LNCaP clone FGC (cell line): Measurements from ENCODE around the gene MUC21.
"Not testable (repeated sequence)": the region's sequence is repeated elsewhere in the genome, so short reads cannot be mapped to it uniquely, and the experiment has no call there.

Experiments
- DNase-seq: peaks from one replicate; pipeline ENCODE4 v3.0.0-alpha.2; 2011; ENCODE audit warnings: low read depth
- H3K4me3 ChIP-seq: 2 replicates; pipeline ENCODE4 v1.5.1; 2011; ENCODE audit warnings: mild to moderate bottlenecking, low read depth, low read length, control low read depth
- TF ChIP-seq, protein P1 (sequence below): IDR thresholded peaks from 2 replicates; pipeline ENCODE4 v1.5.1; 2012; ENCODE audit warnings: mild to moderate bottlenecking; ENCODE audit not compliant: control insufficient read depth, insufficient read depth; ENCODE audit errors: extremely low read depth

Gene MUC21

DNA sequence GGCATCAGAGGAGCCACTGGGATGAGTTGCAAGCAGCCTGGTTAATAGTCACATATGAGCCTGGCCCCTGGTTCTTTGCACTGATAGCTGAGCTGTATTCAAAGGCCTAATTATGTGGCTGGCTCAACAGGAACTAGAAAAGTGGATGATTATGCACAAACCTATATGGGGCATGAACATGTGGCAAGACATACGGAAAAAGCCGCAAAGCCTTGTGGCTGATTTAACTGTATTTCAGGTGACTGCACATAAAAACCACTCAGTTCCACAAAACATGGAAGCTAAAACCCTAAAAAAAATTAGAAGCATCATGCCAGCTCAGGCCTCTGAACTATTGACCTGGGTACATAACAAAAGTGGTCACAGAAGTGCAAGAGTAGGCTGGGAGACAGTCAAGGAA lies 13.8 kb downstream of the MUC21 start:
- TF ChIP-seq, protein P1, sequence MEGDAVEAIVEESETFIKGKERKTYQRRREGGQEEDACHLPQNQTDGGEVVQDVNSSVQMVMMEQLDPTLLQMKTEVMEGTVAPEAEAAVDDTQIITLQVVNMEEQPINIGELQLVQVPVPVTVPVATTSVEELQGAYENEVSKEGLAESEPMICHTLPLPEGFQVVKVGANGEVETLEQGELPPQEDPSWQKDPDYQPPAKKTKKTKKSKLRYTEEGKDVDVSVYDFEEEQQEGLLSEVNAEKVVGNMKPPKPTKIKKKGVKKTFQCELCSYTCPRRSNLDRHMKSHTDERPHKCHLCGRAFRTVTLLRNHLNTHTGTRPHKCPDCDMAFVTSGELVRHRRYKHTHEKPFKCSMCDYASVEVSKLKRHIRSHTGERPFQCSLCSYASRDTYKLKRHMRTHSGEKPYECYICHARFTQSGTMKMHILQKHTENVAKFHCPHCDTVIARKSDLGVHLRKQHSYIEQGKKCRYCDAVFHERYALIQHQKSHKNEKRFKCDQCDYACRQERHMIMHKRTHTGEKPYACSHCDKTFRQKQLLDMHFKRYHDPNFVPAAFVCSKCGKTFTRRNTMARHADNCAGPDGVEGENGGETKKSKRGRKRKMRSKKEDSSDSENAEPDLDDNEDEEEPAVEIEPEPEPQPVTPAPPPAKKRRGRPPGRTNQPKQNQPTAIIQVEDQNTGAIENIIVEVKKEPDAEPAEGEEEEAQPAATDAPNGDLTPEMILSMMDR, result no peak
- H3K4me3 ChIP-seq, result no peak overlapping the region
- DNase-seq, result no peak

DNA sequence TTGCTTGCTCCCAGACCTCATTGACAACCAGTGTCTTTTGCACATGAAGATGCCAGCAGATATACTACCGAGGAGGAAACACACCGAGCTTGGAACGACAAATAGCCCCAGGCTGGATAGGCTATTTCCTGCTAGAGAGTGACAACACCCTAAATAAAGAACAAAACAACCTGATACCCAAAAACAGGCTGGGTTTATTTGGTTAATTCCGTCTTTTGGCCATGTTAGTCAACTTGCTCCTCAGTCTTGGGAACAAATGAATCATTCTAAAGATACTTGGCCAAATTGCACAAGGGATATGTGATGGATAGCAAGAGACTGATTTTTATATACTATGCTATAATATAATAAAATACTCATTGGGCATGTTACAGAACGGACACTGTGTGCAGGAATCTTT lies 15.3 kb downstream of the MUC21 start:
- TF ChIP-seq, protein P1, result no peak
- peak; percentile 56 for DNase-seq
- H3K4me3 ChIP-seq, result no peak overlapping the region

DNA sequence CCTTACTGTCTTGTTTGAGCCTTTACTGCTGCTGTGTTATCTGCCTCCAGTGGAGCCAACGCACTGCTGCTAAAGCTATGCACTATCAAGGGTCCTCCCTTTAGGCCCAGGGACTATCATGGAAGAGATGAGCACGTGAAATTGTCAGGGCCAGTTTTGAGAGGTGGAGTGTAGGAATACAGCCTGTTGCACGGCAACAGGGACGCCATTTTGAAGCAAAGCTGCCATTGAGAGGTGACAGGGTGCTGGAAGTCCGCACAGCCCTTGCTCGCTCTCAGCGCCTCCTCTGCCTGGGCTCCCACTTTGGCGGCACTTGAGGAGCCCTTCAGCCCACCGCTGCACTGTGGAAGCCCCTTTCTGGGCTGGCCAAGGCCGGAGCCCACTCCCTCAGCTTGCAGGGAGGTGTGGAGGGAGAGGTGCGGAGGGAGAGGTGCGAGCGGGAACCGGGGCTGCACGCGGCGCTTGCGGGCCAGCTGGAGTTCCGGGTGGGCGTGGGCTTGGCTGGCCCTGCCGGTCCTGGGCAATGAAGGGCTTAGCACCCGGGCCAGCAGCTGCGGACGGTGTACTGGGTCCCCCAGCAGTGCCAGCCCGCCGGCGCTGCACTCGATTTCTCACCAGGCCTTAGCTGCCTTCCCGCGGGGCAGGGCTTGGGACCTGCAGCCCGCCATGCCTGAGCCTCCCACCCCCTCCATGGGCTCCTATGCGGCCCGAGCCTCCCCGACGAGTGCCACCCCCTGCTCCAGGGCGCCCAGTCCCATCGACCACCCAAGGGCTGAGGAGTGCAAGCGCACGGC lies 16.7 kb downstream of the MUC21 start:
- not testable (repeated sequence) for H3K4me3 ChIP-seq

GRCh38 chr6:31001281-31001888 lies 17.9 kb downstream of the MUC21 start:
- no peak for DNase-seq
- no peak overlapping the region for H3K4me3 ChIP-seq
- TF ChIP-seq, protein P1, result no peak

More for the DNA sequence above, 16.7 kb downstream of the MUC21 start:
- DNase-seq, result not testable (repeated sequence)

DNA sequence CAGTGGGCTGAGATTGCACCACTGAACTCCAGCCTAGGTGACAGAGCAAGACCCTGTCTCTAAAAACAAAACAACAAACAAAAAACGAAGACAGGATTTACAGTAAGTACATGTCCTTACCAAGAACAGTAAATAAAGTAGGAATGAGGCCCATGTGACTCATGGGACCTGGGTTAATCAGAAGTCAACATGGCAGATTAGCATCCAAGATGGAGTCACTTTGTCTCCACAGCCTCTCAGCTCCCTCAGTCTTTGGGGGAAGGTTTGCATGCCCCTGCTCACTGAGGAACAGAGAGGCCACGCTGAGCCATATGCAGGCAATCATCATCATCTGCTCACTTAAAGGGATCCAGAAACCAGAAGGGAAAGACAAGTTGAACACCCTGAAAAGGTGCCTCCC lies 19.0 kb downstream of the MUC21 start:
- H3K4me3 ChIP-seq, result no peak overlapping the region
- TF ChIP-seq, protein P1, result no peak

DNA sequence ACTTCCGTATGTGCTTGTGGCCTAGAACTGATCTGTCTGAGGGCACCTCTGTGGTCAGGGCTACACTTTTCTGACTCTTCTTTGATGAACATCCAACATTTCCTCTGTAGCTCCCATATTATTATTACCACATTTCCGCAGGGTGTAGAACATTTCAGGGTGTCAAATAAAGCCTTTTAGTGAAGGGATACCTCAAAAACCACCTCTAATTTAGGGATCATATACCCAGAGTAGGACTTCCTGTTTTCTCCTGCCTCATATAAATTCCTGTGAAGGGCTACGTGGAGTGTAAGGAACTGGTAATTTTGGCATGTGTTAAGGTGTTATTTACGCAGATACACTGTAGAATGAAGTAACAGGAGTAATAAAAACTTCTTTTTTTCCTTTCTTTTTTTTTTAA lies 21.3 kb downstream of the MUC21 start:
- H3K4me3 ChIP-seq, result no peak overlapping the region
- TF ChIP-seq, protein P1, result no peak
- no peak for DNase-seq

More for the DNA sequence above, 19.0 kb downstream of the MUC21 start:
- DNase-seq, result no peak

DNA sequence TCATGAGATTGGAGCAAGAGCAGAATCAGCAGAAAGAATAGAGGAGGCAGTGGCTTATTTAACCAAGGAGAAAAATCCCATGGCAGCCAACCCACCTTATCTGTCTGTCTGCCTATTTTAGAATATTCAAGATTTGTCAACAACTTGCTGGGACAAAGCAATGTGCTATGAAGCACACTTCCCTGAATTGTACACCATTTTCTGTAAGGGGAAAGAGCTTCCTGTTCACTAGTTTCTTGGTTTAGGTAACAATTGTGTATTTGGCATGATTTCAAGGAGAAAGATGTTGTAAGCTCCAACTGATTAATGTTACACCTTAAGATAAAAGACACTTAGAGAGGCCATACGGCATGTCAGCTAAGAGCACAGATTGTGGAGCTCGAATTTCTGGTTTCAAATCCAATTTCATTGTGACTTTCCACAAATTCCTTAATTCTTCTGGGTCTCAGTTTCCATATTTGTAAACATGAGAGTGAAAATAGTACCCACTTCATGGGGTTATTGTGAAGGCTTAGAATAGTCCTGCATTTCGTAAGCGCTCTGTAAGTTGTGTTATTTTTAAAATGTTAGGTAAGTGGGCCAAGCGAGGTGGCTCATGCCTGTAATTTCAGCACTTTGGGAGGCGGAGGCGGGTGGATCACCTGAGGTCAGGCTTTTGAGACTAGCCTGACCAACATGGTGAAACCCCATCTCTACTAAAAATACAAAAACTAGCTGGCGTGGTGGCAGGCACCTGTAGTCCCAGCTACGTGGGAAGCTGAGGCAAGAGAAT lies 21.9 kb downstream of the MUC21 start:
- TF ChIP-seq, protein P1, result no peak
- DNase-seq, result no peak
- no peak overlapping the region for H3K4me3 ChIP-seq
